GM19099 (cell line): ENCODE measurements around the gene LAMA4.

Source experiments
- POLR2A ChIP-seq: IDR thresholded peaks from 3 replicates; pipeline ENCODE4 v1.6.1; 2011; ENCODE audit warnings: low read depth; ENCODE audit not compliant: insufficient read length; ENCODE audit errors: extremely low read depth

LAMA4 gene

GRCh38 chr6:112253841-112254816 is at the start of gene LAMA4:
Gene LAMA4 (minus strand): TSS chr6:112254567. CDS start chr6:112254150, 417 bp downstream.
- TF ChIP-seq POLR2A = no peak

- TF ChIP-seq POLR2A = no peak
Observed at GRCh38 chr6:112302142-112302705, 47.9 kb upstream of the LAMA4 start.

- TF ChIP-seq POLR2A = no peak
Observed at GRCh38 chr6:112300896-112301295, 46.5 kb upstream of the LAMA4 start.

- TF ChIP-seq POLR2A = no peak
Observed at GRCh38 chr6:112298816-112299281, 44.5 kb upstream of the LAMA4 start.

- TF ChIP-seq POLR2A = no peak
Observed at GRCh38 chr6:112298021-112298745, 43.8 kb upstream of the LAMA4 start.

GRCh38 chr6:112296694-112297093 is 42.3 kb upstream of the LAMA4 start:
- no peak for TF ChIP-seq POLR2A

GRCh38 chr6:112296122-112296521 is 41.8 kb upstream of the LAMA4 start:
- TF ChIP-seq POLR2A = no peak

GRCh38 chr6:112291161-112291762 is 36.9 kb upstream of the LAMA4 start:
- no peak for TF ChIP-seq POLR2A

GRCh38 chr6:112289038-112289566 is 34.7 kb upstream of the LAMA4 start:
- TF ChIP-seq POLR2A = no peak

- TF ChIP-seq POLR2A = no peak
Observed at GRCh38 chr6:112288475-112288874, 34.1 kb upstream of the LAMA4 start.

- no peak for TF ChIP-seq POLR2A
Observed at GRCh38 chr6:112287577-112288225, 33.3 kb upstream of the LAMA4 start.

GRCh38 chr6:112286500-112287144 is 32.3 kb upstream of the LAMA4 start:
- no peak for TF ChIP-seq POLR2A

GRCh38 chr6:112286010-112286409 is 31.6 kb upstream of the LAMA4 start:
- no peak for TF ChIP-seq POLR2A

GRCh38 chr6:112284603-112285002 is 30.2 kb upstream of the LAMA4 start:
- no peak for TF ChIP-seq POLR2A
